ENCODE measurements around the gene EIF4G2. TPM values are rescaled to one million over a fixed set of nuclear protein-coding genes. Genes with fewer than 3 reads are reported as not detected.

Gene EIF4G2
- 493 to 788 TPM (median 585 TPM) in 5 replicates for total RNA-seq (2022; extraction: Qiagen RNA extraction; ENCODE audit: low read depth)

GRCh38 chr11:10808553-10809372 lies at the start of gene EIF4G2:
TSS of gene EIF4G2 (minus strand) at chr11:10808926.

GRCh38 chr11:10857709-10858438 lies 49.1 kb upstream of the EIF4G2 start, which contains the start of gene ZBED5:
TSS of gene ZBED5 (minus strand) at chr11:10858053. CDS start at chr11:10854945, 3,108 bp downstream.

GRCh38 chr11:10750838-10751580 lies 57.7 kb downstream of the EIF4G2 start, which contains the start of gene CTR9:
TSS of gene CTR9 (plus strand) at chr11:10751246. CDS start at chr11:10751413, 167 bp downstream.

Other genes starting within 250 kb of the EIF4G2 start
- gene LYVE1, start 240.3 kb downstream of the EIF4G2 start, total RNA-seq (2022; extraction: Qiagen RNA extraction; ENCODE audit: low read depth): 0.27 to 0.84 TPM (median 0.51 TPM) in 5 replicates
- gene IRAG1, start 115.2 kb downstream of the EIF4G2 start, total RNA-seq (2022; extraction: Qiagen RNA extraction; ENCODE audit: low read depth): 0.05 to 0.15 TPM (median 0.11 TPM) in 4 of 5 replicates, not detected in the other
- 22.0 to 29.4 TPM (median 25.8 TPM) in 5 replicates for gene CTR9, start 57.7 kb downstream of the EIF4G2 start, total RNA-seq (2022; extraction: Qiagen RNA extraction; ENCODE audit: low read depth)
- gene ZBED5, start 49.1 kb upstream of the EIF4G2 start, total RNA-seq (2022; extraction: Qiagen RNA extraction; ENCODE audit: low read depth): 17.8 to 27.0 TPM (median 24.5 TPM) in 5 replicates